IMR-90 (cell line): ENCODE measurements around the gene PXT1. TPM values are rescaled to one million over a fixed set of nuclear protein-coding genes. Genes with fewer than 3 reads are reported as not detected.

ENCODE experiments used
- ATAC-seq: fragments of 200-7000 bp; cut with Tn5 transposase; 2 replicates; pipeline ENCODE4 v1.9.1; 2020; ENCODE audit warnings: low read depth, mild to moderate bottlenecking, moderate library complexity
- BruUV-seq: library from RNA; stranded (reverse); fragments of 400-500 nt; replicated peaks from 2 replicates; lab custom pipeline; 2021; lab: Mats Ljungman, UMichigan
- CTCF ChIA-PET: fragments of 300-600 bp; formaldehyde crosslinking; extraction: SDS; loops from one replicate; lab custom pipeline; 2021; ENCODE audit warnings: antibody characterized with exemption; lab: Yijun Ruan, JAX
- POLR2A ChIA-PET: fragments of 300-600 bp; sonication (Branson Sonifier 250); formaldehyde crosslinking; loops from one replicate; lab custom pipeline; 2022; ENCODE audit warnings: antibody characterized with exemption; ENCODE audit not compliant: unreplicated experiment; lab: Charles Lee
- DNase-seq: peaks from one replicate; pipeline ENCODE4 v3.0.0; 2013
- H2AFZ ChIP-seq: replicated peaks from 2 replicates; pipeline ENCODE3; 2013; ENCODE audit warnings: low read length, mild to moderate bottlenecking; ENCODE audit not compliant: poor library complexity
- H2AK5ac ChIP-seq: 2 replicates; pipeline ENCODE4 v1.6.1; 2013; ENCODE audit warnings: low read depth, low read length, inconsistent platforms
- H2AK9ac ChIP-seq: replicated peaks from 2 replicates; pipeline ENCODE3; 2013; ENCODE audit warnings: mild to moderate bottlenecking, low read depth, low read length, moderate library complexity; ENCODE audit not compliant: poor library complexity
- H2BK120ac ChIP-seq: 2 replicates; pipeline ENCODE4 v1.6.1; 2013; ENCODE audit warnings: low read depth, low read length, inconsistent platforms
- H2BK15ac ChIP-seq: 3 replicates; pipeline ENCODE4 v1.6.1; 2013; ENCODE audit warnings: low read depth, low read length, inconsistent platforms
- H2BK20ac ChIP-seq: 2 replicates; pipeline ENCODE4 v1.6.1; 2013; ENCODE audit warnings: low read depth, mild to moderate bottlenecking, inconsistent platforms, low read length, moderate library complexity
- H2BK5ac ChIP-seq: 2 replicates; pipeline ENCODE4 v1.6.1; 2013; ENCODE audit warnings: mild to moderate bottlenecking, low read depth, low read length, inconsistent platforms; ENCODE audit not compliant: poor library complexity, severe bottlenecking
- H3K14ac ChIP-seq: replicated peaks from 2 replicates; pipeline ENCODE4 v1.6.1; 2013; ENCODE audit warnings: low read depth, low read length, inconsistent platforms
- H3K18ac ChIP-seq: 2 replicates; pipeline ENCODE4 v1.6.1; 2013; ENCODE audit warnings: low read depth, low read length, control low read depth
- H3K23ac ChIP-seq: 2 replicates; pipeline ENCODE4 v1.6.1; 2013; ENCODE audit warnings: low read depth, low read length, inconsistent platforms
- H3K27ac ChIP-seq: 2 replicates; pipeline ENCODE4 v1.5.1; 2013; ENCODE audit warnings: mild to moderate bottlenecking, control low read depth, low read length; ENCODE audit not compliant: insufficient read depth
- H3K27me3 ChIP-seq: 2 replicates; pipeline ENCODE4 v1.6.1; 2013; ENCODE audit warnings: low read length; ENCODE audit not compliant: control insufficient read depth, insufficient read depth
- H3K36me3 ChIP-seq: 2 replicates; pipeline ENCODE4 v1.6.1; 2013; ENCODE audit warnings: low read length, mixed read lengths; ENCODE audit not compliant: control insufficient read depth, insufficient read depth
- H3K4ac ChIP-seq: 2 replicates; pipeline ENCODE4 v1.6.1; 2013; ENCODE audit warnings: low read depth, low read length, inconsistent platforms
- H3K4me1 ChIP-seq: 2 replicates; pipeline ENCODE4 v1.6.1; 2013; ENCODE audit warnings: low read length, mixed read lengths; ENCODE audit not compliant: control insufficient read depth, insufficient read depth
- H3K4me2 ChIP-seq: 2 replicates; pipeline ENCODE4 v1.6.1; 2013; ENCODE audit warnings: low read depth, mild to moderate bottlenecking, control low read depth, low read length, moderate library complexity
- H3K4me3 ChIP-seq: 2 replicates; pipeline ENCODE4 v1.5.1; 2013; ENCODE audit warnings: low read depth, mild to moderate bottlenecking, control low read depth, low read length, moderate library complexity; ENCODE audit not compliant: insufficient read depth
- H3K56ac ChIP-seq: 2 replicates; pipeline ENCODE4 v1.6.1; 2013; ENCODE audit warnings: low read length, inconsistent platforms; ENCODE audit not compliant: insufficient read depth; ENCODE audit errors: extremely low read depth
- H3K79me1 ChIP-seq, 2 experiments: 2 replicates each; pipeline ENCODE4 v1.6.1; 2013; ENCODE audit warnings: low read length in 2 of 2, inconsistent platforms in 1 of 2, low read depth in 1 of 2
- H3K9ac ChIP-seq: 2 replicates; pipeline ENCODE4 v1.6.1; 2013; ENCODE audit warnings: low read depth, low read length, control low read depth
- H3K9me1 ChIP-seq: 2 replicates; pipeline ENCODE4 v1.6.1; 2013; ENCODE audit warnings: low read length, inconsistent platforms; ENCODE audit not compliant: insufficient read depth
- H3K9me3 ChIP-seq: 2 replicates; pipeline ENCODE4 v1.6.1; 2013; ENCODE audit warnings: low read length; ENCODE audit not compliant: control insufficient read depth, insufficient read depth
- H4K20me1 ChIP-seq: 2 replicates; pipeline ENCODE4 v1.6.1; 2013; ENCODE audit warnings: low read length, inconsistent platforms; ENCODE audit not compliant: insufficient read depth
- H4K5ac ChIP-seq: 2 replicates; pipeline ENCODE4 v1.6.1; 2013; ENCODE audit warnings: mild to moderate bottlenecking, low read depth, low read length, control low read depth
- H4K8ac ChIP-seq, 2 experiments: 2 replicates each; pipeline ENCODE4 v1.6.1; 2013; ENCODE audit warnings: low read depth in 2 of 2, low read length in 2 of 2, control low read depth in 1 of 2, inconsistent platforms in 1 of 2
- H4K91ac ChIP-seq: 2 replicates; pipeline ENCODE4 v1.6.1; 2013; ENCODE audit warnings: low read depth, low read length, inconsistent platforms; ENCODE audit not compliant: insufficient read depth
- BHLHE40 ChIP-seq: fragments of 150-350 bp; IDR thresholded peaks from 2 replicates; pipeline ENCODE4 v1.6.1; 2016; ENCODE audit warnings: mild to moderate bottlenecking, low read depth, low read length
- CEBPB ChIP-seq: IDR thresholded peaks from 2 replicates; pipeline ENCODE4 v1.6.1; 2012; ENCODE audit warnings: low read depth, low read length, improper control_type of control experiment
- CHD1 ChIP-seq: IDR thresholded peaks from 2 replicates; pipeline ENCODE4 v1.6.1; 2012; ENCODE audit warnings: low read depth, low read length, improper control_type of control experiment
- POLR2A ChIP-seq: IDR thresholded peaks from 2 replicates; pipeline ENCODE4 v1.6.1; 2012; ENCODE audit warnings: mild to moderate bottlenecking, low read depth, low read length
- RAD21 ChIP-seq: IDR thresholded peaks from 2 replicates; pipeline ENCODE4 v1.6.1; 2012; ENCODE audit warnings: low read length, improper control_type of control experiment
- RCOR1 ChIP-seq: IDR thresholded peaks from 2 replicates; pipeline ENCODE4 v1.6.1; 2012; ENCODE audit warnings: mild to moderate bottlenecking, low read length, improper control_type of control experiment; ENCODE audit not compliant: insufficient replicate concordance
- SMC3 ChIP-seq: fragments of 150-350 bp; IDR thresholded peaks from 2 replicates; pipeline ENCODE4 v1.6.1; 2016; ENCODE audit warnings: low read depth, mild to moderate bottlenecking, antibody characterized with exemption, low read length, moderate library complexity
- WGBS, 2 experiments: methylation state at CpG; one replicate each; pipeline versions ENCODE4 v1.1.5 to v1.1.7; 2013; ENCODE audit warnings: missing lambda C conversion rate in 2 of 2; ENCODE audit not compliant: insufficient read length in 1 of 2; ENCODE audit errors: extremely low coverage in 2 of 2; 5-methylcytosine and 5-hydroxymethylcytosine counted together
- dilution Hi-C: fragments of 300-500 bp; cut with HindIII; formaldehyde crosslinking; loops from one replicate; pipeline ENCODE4 v1.14.3; 2018; ENCODE audit warnings: low sequenced_read_pairs; ENCODE audit not compliant: unreplicated experiment
- in situ Hi-C: fragments of 300-500 bp; cut with MboI; formaldehyde crosslinking; loops from 3 replicates; pipeline ENCODE4 v1.14.3; 2019; ENCODE audit warnings: low sequenced_read_pairs, inconsistent platforms, mixed read lengths
- intact Hi-C: fragments of 100-400 bp; cut with micrococcal nuclease; formaldehyde crosslinking; loops from 2 replicates; pipeline ENCODE4 v1.10.0; 2022
- polyA plus RNA-seq, 3 experiments: library from polyadenylated mRNA; depleted of rRNA; stranded (reverse); fragments of >200 nt; gene quantifications; 2 replicates each; pipeline ENCODE4 v1.2.3, GENCODE V29; 2012; ENCODE audit warnings: low replicate concordance in 1 of 3
- total RNA-seq: library from RNA; depleted of rRNA; stranded (reverse); fragments of >200 nt; gene quantifications from 2 replicates; pipeline ENCODE4 v1.2.3, GENCODE V29; 2012

PXT1 gene
- total and polyA plus RNA-seq, 2 of the 4 experiments (the other 2 are of a cell fraction), result not detected

- ChIA-PET POLR2A (no interaction called here), CTCF (no interaction called here)
- in situ Hi-C loops, result no loop called here
- H2AFZ ChIP-seq, result no peak overlapping the region
- H2BK120ac ChIP-seq, result no peak overlapping the region
- no peak overlapping the region for H2AK9ac ChIP-seq
- no peak overlapping the region for H3K4ac ChIP-seq
- no peak overlapping the region for H2BK20ac ChIP-seq
- H4K5ac ChIP-seq, result no peak overlapping the region
- H4K8ac ChIP-seq, result no peak overlapping the region
- H3K18ac ChIP-seq, result no peak overlapping the region
- no peaks in the 10 kb centered on the region for H3K36me3 ChIP-seq
- H3K27ac ChIP-seq, result no peak overlapping the region
- ATAC-seq, result no peak
- H3K79me1 ChIP-seq, result no peaks in the 10 kb centered on the region
- no peak overlapping the region for H4K91ac ChIP-seq
- no peak overlapping the region for H3K4me2 ChIP-seq
- no peak overlapping the region for H3K4me3 ChIP-seq
- WGBS, 2 experiments, result no CpG with 5 or more reads among the region's 25 CpGs
- no peak overlapping the region for H2BK15ac ChIP-seq
- H2BK5ac ChIP-seq, result no peak overlapping the region
- no peaks in the 10 kb centered on the region for H3K9me1 ChIP-seq
- H3K9ac ChIP-seq, result no peak overlapping the region
- no peaks in the 10 kb centered on the region for H3K9me3 ChIP-seq
- TF ChIP-seq SMC3, result no peak
- TF ChIP-seq BHLHE40, result no peak
- TF ChIP-seq CEBPB, result peak; percentile 74
- no peak for TF ChIP-seq CHD1
- TF ChIP-seq RCOR1, result no peak
- no peak for TF ChIP-seq POLR2A
- no peak for TF ChIP-seq RAD21
- H2AK5ac ChIP-seq, result no peak overlapping the region
- H3K27me3 ChIP-seq, result peaks cover 5% of the 10 kb centered on the region
- no peak for DNase-seq
- no TSS peak for BruUV-seq
- dilution Hi-C loops, result no loop called here
- H3K4me1 ChIP-seq, result peaks cover 7% of the 10 kb centered on the region
- intact Hi-C loops, result no loop called here
- H3K56ac ChIP-seq, result no peak overlapping the region
- no peak overlapping the region for H3K23ac ChIP-seq
- H4K20me1 ChIP-seq, result no peaks in the 10 kb centered on the region
- no peak overlapping the region for H3K14ac ChIP-seq
These were observed 79.9 kb downstream of the PXT1 start for GRCh38 chr6:36362551-36363370.
